Stimulated activated CD4-positive, alpha-beta T cell treated with anti-CD3 and anti-CD28 coated beads, Interleukin-4, amount 100 ng/mL, for 48 hours (primary cell): ENCODE measurements around the gene NRXN2.

Source experiments
- DNase-seq, 2 donors: peaks; one replicate each; pipeline ENCODE4 v3.0.0-alpha.2; 2020; ENCODE audit warnings: low read depth in 2 of 2

NRXN2 gene

DNA sequence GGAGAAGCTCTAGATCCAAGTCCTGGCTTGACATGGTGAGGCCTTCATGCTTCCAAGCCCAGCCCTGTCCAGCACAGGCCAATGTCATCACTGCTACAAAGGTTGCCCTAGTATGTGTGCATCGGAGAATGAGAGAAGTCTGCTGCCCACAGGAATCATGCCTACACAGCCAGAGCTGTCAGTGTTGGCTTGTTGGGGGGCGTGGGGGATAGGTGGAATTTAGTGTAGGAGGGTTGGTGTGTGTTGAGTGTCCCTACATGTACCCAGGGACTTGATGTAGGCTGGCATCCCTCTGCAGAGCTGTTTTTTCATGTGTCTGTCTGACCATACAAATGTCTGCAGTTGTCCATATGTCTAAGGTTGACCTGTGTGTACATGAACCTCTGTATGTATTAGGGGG lies 94.4 kb downstream of the NRXN2 start:
- no peak for DNase-seq

- no peak for DNase-seq
Observed at GRCh38 chr11:64627371-64627770, 95.6 kb downstream of the NRXN2 start.

DNA sequence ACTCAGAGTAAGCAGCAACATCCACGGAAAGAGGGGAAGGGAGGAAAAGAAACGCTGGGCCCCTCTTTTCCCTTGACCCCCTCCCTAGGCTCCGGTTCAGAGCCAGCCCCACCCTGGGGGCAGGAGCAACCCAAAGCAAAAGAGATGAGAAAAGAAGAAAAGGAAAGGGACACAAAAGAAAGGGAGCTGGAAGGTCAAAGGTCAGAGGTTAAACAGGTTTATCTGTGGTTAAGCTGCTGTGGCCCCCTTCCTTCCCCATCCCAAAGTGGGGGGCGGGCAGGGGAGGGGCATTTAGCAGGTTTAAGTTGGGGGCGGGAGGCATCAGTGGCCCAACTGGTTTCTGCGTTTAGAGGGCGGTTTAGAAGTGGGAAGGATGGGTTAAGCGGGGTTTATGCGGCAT lies 96.4 kb downstream of the NRXN2 start:
- no peak for DNase-seq

- DNase-seq = no peak
Observed at GRCh38 chr11:64624883-64625481, 98.0 kb downstream of the NRXN2 start.

DNA sequence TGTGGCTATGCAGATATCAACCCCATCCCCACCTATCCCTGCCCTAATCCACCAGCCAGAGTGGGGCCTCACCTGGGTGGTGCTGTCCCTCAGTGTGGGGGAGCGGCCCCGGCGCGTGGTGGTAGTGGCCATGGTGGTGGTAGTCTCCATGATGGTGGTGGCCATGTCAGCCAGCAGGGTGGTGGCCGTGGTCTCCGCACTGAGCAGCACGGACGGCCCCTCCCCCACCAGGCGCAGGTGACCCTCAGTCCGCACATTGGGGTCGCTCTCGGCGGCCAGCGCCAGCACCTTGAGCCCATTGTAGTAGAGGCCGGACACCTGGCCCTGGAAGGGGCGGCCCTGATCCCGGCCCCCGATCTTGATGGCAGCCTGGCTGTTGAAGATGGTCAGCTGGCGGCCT lies 100.3 kb downstream of the NRXN2 start:
- no peak for DNase-seq

- DNase-seq = no peak
Observed at GRCh38 chr11:64621283-64622019, 101.5 kb downstream of the NRXN2 start.

GRCh38 chr11:64620381-64620971 lies 102.5 kb downstream of the NRXN2 start:
- no peak for DNase-seq

DNA sequence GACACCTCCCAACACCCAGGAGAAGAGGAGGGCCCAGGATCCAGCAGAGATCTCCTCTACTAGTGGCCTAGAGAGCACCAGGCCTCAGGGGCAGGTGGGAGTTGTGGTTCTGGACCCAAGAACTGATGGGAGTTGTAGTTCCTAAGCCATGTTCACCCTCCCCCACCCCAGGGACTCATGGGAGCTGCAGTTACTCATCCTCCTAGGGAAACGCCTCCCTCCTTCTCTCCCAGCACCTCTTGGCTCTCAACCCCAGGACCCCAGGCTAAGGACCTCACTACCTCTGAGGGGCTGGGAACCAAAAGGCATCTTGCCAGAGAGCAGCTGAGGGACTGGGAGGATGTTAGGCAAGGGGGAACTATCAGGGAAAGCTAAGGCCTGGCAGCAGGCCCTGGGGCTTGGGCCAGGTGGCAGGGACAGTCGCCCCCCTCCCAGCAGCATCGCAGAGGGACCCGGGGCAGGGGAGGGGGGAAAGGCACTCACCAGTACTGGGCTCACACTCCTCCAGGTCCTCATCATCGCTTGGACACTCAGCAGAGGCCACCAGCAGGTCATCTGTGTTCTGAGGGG lies 103.1 kb downstream of the NRXN2 start:
- peak in 1 of 2 donors; percentile 9 for DNase-seq

DNA sequence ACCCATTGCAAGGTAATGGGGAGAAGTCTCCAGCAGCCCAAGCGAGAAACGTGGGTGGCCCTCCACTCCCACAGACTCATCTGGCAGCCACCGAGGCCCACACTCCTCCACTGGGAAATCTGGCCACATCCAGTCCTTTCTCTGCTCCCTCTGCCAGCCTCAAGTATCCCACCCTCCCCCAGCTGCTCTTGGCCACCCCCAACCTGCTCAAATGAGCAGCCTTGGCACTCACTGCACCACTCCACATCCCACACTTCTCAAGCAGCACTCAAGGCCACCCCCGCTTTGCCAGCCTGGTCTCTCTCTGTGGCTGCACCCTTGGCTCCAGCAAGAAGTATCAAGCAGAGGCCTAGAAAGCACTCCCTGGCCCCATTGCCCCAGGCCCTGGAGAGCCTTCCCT lies 103.8 kb downstream of the NRXN2 start:
- no peak for DNase-seq

- no peak for DNase-seq
Observed at GRCh38 chr11:64616817-64617216, 106.2 kb downstream of the NRXN2 start.

DNA sequence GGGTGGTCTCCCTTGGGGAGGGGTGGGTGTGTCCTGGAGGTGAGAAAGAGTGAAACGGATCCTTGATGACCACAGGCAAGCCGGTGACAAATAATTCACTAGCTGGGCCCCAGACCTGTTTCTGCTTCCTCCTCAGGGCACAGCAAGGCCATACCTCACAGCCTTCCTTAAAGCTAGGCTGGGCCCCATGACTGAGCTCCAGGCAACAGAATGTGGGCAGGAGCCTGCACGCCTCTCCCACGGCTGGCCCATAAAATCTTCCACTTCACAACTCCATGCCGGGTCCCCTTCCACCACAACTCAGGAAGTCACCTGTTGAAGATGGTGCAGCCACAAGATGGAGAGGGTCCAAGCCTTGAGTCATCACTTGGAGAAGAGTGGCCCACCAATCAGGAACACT lies 108.1 kb downstream of the NRXN2 start:
- no peak for DNase-seq

- no peak for DNase-seq
Observed at GRCh38 chr11:64613648-64614047, 109.3 kb downstream of the NRXN2 start.

DNA sequence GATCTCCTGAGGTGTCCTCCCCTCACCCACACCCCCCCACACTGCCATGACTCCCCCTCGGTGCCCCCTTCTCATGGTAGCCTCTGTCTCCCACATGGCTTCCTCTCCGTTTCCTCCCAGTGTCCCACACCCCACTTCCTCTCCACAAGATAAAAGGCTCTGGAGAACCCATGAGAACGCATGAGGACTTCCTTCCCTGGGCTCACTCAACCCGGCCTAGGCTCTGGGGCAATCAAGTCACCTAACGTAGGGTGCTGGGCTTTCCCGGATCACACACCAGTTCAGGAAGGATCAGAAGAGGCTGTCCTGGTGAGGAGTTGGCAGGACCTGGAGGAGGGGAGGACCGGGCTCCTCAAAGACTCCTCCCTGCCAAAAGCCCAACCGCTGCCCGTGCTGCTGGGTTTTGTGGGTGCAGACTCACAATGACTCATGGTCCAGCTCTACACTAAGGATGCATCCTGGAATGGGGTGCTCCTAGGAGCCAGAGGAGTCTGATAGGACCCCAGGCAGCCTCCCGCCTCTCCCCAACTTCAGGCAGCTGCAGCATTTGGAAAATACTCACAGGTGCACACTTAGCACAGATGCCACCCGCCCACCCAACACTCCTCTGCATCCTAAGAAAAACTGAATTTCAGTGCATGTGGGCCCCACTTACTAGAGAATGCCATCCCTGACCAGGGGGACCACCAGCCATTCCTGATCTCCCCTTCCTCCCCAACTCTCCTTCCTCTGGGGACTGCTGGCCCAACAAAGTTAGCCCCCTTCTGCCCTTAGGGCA lies 110.9 kb downstream of the NRXN2 start:
- no peak for DNase-seq

DNA sequence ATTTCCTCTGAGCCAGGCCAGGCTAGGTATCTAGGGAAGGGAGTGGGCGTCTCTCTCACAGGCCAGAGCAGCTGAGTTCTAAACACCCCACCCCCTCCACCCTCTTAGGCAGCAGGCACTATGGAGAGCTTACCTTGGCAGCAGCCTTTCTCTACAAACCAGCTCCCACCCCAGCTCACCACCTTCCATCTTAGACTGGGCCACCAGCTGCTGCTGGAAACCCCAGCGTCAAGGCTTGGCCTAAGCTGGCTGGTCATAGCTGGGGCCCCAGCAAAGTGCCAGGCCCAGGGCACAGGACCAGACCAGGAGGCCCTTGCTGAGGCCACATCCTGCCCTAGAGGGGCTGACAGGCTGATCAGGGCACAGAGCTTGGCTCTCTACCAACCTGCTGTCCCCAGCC lies 111.8 kb downstream of the NRXN2 start:
- no peak for DNase-seq

DNA sequence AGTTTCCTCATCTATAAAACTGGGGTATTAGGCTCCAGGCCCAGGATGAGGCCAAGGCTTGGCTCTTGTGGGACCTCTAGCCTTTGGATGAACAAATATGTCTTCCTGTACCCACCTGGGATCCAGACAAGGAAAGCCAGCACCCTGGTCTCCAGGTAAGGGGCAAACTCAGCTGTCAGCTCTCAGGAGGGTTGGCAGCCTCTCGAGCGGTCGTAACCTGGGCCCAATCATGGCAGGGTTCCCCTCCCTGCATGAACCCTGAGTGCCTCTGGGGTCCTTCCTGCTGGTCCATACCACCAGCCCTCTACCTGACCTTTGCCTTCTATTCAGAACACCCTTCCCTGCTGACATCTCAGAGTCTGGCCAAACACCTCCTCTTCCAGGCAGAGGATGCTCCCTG lies 112.4 kb downstream of the NRXN2 start:
- DNase-seq = no peak

- no peak for DNase-seq
Observed at GRCh38 chr11:64609436-64610047, 113.5 kb downstream of the NRXN2 start.

DNA sequence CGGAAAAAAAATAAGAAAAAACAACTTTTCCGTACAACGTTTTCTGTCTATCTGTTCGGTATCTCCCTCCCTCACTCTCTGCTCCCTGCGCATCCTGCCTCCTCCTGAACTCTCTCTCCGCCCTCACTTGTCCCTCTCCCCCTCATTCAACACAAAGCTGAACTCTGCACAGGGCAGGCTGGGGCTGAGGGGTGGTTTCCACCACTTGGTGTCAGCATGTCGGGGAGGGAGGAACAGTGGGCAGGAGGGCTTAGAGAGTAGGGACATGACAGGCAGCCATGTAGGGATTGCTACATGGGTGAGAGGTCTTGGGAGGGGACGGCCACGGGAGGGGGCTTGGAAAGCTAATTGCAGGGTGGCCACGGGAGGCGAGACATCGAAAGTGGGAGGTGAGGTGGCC lies 114.4 kb downstream of the NRXN2 start:
- DNase-seq = no peak

- no peak for DNase-seq
Observed at GRCh38 chr11:64608046-64608445, 115.0 kb downstream of the NRXN2 start.

- no peak for DNase-seq
Observed at GRCh38 chr11:64607381-64607985, 115.5 kb downstream of the NRXN2 start.

- no peak for DNase-seq
Observed at GRCh38 chr11:64606796-64607380, 116.1 kb downstream of the NRXN2 start.
